Activated effector memory CD4-positive, alpha-beta T cell treated with Interleukin-2 at 50 U/mL for 16 hours (primary cell): ENCODE measurements around the gene NDRG2.
"Not testable (repeated sequence)": the region's sequence is repeated elsewhere in the genome, so short reads cannot be mapped to it uniquely, and the experiment has no call there.

ENCODE experiments used
- DNase-seq: peaks from one replicate; pipeline ENCODE4 v3.0.0-alpha.2; 2020

Gene NDRG2

GRCh38 chr14:21003788-21004346 lies 21.0 kb downstream of the NDRG2 start:
- no peak for DNase-seq

- DNase-seq: no peak
Measured at GRCh38 chr14:21001218-21001617, 23.6 kb downstream of the NDRG2 start.

GRCh38 chr14:20999591-20999990 lies 25.3 kb downstream of the NDRG2 start:
- DNase-seq: no peak

GRCh38 chr14:20998674-20999366 lies 26.0 kb downstream of the NDRG2 start, which contains the start of gene SLC39A2:
SLC39A2 (plus strand) TSS chr14:20999293; CDS start chr14:20999447, 154 bp downstream.
- no peak for DNase-seq

GRCh38 chr14:20998139-20998538 lies 26.7 kb downstream of the NDRG2 start:
- DNase-seq: no peak

GRCh38 chr14:20997564-20997963 lies 27.3 kb downstream of the NDRG2 start:
- DNase-seq: no peak

DNA sequence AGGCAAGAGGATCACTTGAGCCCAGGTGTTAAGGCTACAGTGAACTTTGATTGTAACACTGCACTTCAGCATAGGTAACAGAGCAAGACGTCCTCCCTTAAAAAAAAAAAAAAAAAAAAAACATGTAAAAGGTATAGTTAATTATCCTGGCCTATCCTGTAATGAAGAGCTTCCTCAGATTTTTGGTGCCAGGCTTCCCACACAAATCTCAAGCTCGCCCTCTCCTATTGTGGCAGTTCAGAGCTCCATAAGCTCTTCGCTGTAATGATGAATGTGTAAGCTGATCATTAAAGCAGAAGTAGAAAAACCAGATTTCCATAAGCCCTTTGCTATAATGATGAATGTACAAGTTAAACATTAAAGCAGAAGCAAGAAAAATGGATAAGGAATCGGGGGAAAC lies 27.7 kb downstream of the NDRG2 start:
- DNase-seq: no peak

DNA sequence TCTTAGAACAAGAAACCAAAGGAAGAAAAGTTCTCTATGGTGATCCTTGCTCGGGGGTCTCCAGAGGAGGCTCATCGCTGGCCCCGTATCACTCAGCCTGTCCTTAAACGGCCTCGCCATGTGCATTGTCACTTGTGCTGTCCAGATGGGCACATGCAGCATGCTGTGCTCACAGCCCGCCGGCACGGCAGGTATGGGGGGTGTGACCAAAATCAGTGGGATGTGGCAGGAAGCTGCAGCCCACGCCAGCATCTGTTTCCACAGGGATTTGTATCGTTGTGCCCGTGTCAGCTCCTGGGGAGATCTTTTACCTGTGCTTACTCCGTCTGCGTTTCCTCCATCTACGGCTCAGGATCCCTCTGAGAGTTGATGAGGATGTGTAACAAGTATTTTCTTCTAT lies 28.3 kb downstream of the NDRG2 start:
- DNase-seq: no peak

GRCh38 chr14:20989787-20990600 lies 34.9 kb downstream of the NDRG2 start, which contains the start of gene METTL17:
METTL17 (plus strand) TSS chr14:20989980; CDS start chr14:20990003, 23 bp downstream.
- peak; percentile 78 for DNase-seq

- DNase-seq: no peak
Measured at GRCh38 chr14:20989471-20989786, 35.4 kb downstream of the NDRG2 start.

GRCh38 chr14:20988717-20989470 lies 36.0 kb downstream of the NDRG2 start:
- no peak for DNase-seq

GRCh38 chr14:20986811-20987210 lies 38.0 kb downstream of the NDRG2 start:
- DNase-seq: no peak

- not testable (repeated sequence) for DNase-seq
Measured at GRCh38 chr14:20985650-20986049, 39.2 kb downstream of the NDRG2 start.

DNA sequence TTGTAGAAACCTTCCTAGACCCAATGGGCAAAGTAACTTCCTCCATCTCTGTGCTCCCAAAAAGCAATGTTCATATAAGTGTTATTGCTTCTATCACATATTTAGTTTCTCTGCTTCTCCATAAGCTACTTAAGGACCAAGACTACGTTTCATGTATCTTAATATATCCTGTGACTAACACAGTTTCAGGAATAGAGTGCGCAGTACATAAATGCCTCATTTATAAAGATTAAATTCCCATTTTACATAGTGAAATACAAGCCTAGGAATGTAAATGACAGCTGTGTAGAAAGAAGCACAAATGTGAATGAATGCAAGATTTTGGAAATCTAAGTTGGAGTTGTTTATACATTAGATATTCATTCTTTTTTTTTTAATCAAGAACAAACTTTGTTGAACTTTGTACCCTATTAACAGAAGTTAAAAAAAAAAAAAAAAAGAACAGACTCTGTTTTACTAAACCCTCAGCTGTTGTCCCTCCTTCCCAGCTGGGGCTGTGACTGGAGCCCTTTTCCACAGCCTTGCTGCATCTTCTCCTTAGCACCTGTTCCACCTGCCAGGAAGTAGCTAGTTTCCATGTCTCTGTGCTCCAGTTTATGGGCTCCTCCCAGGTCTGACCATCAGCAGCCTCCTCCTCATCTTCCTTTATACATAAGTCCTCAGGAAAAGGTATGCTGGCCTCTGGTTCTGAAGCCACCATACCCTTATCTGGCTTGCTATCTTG lies 42.1 kb downstream of the NDRG2 start:
- DNase-seq: no peak

DNA sequence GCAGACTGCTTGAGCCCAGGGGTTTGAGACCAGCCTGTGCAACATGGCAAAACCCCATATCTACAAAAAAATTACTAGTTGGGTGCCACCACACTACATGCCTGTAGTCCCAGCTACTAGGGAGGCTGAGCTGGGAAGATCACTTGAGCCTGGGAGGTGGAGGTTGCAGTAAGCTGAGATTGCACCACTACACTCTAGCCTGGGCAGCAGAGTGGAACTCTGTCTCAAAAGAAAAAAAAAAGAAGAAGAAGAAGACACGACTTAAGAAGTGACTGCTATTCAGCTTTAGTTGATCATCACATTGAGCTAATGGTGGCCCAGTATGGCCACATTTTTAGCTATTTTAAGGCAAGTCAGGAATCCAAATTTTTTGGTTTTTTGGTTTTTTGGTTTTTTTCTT lies 44.0 kb downstream of the NDRG2 start:
- DNase-seq: no peak

DNA sequence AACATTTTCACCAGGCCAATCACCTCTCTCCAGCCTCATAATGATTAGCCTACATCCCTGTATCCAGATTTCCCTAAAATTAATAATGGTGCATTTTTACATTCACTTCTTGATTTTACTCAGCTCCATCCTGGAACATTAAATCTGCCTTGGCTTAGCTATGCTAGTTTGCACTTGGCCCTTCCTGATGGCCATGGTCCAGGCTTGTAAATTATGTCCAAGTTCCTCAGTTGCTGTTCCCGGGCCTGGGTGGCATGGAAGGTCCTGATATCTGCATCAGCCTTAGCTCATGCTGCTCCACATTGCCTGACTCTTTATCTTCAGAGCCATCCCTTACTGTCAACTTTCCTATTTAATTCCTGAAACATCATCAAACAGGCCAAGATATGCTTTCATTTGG lies 46.2 kb downstream of the NDRG2 start:
- no peak for DNase-seq

- no peak for DNase-seq
Measured at GRCh38 chr14:20976291-20976690, 48.6 kb downstream of the NDRG2 start.

DNA sequence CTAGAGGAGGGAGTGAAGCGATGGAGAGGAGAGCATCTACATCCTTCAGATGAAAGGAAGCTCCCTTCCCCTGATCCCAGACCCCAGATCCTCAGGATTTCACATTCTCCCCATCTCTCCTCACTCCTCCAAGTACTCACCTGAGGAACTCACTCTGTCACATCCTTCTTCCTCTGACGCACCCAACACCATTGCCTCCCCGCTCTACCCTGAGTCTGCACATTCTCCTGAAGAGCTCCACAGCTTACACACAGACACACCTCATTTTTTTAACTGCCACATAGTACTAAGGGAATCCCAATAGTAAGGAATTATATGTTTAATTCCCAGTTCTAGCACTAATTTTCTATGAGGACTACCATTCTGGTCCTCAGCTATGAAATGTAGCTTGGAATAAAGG lies 51.4 kb downstream of the NDRG2 start:
- DNase-seq: no peak

- DNase-seq: no peak
Measured at GRCh38 chr14:20971705-20972021, 53.2 kb downstream of the NDRG2 start.

- peak; percentile 65 for DNase-seq
Measured at GRCh38 chr14:20970983-20971704, 53.7 kb downstream of the NDRG2 start.

DNA sequence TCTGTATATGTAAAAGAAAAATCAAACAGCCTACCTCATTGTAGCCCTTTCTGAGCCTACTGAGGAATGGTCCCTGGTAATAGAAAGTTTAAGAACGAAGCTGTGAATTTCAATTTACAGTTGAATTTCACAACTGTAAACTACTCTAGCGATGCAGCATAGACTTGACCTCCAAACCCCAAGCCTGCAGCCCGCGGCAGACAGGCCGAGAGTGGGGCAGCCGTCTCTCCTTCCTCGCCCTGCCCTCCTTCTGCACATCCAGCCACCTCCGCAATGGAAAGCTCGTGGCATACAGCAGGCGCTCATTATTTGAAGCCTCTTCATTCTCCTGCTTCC lies 54.2 kb downstream of the NDRG2 start:
- no peak for DNase-seq

- no peak for DNase-seq
Measured at GRCh38 chr14:20969336-20969735, 55.5 kb downstream of the NDRG2 start.
